GM13977 (cell line): ENCODE data around the gene TDRKH.

Experiments used
- DNase-seq: peaks from one replicate; pipeline ENCODE4 v3.0.0; 2012; ENCODE audit warnings: low spot score
- in situ Hi-C: fragments of 300-500 bp; cut with MboI; formaldehyde crosslinking; loops from one replicate; pipeline ENCODE4 v1.12.0; 2022; ENCODE audit warnings: low sequenced_read_pairs, low pct_unique_long_range_greater_than_20kb, mixed read lengths, inconsistent platforms; ENCODE audit not compliant: unreplicated experiment
- TF ChIP-seq, protein P1 (sequence below): IDR thresholded peaks from 2 replicates; pipeline ENCODE4 v1.5.1; 2012; ENCODE audit warnings: mild to moderate bottlenecking, control low read depth; ENCODE audit not compliant: insufficient read depth; ENCODE audit errors: extremely low read depth, missing control alignments

TDRKH gene

DNA sequence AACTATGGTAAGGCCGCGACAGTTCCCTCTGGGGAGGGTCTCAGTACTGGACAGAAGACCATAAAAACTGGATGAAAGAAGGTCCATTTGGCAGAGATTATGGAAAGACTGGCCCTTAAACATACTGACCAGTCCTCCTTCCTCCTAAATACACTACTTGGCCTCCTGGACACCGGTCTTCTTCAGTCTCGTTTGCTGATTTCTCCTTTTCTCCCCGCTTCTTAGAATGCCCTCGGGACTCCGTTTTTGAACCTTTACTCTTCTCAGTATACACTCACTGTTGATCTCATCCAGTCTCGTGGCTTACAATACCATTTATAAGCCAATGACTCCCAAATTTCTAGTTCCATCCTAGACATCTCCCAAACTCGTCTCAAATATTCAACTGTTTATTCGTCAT is 26.3 kb downstream of the TDRKH start:
- TF ChIP-seq, protein P1, sequence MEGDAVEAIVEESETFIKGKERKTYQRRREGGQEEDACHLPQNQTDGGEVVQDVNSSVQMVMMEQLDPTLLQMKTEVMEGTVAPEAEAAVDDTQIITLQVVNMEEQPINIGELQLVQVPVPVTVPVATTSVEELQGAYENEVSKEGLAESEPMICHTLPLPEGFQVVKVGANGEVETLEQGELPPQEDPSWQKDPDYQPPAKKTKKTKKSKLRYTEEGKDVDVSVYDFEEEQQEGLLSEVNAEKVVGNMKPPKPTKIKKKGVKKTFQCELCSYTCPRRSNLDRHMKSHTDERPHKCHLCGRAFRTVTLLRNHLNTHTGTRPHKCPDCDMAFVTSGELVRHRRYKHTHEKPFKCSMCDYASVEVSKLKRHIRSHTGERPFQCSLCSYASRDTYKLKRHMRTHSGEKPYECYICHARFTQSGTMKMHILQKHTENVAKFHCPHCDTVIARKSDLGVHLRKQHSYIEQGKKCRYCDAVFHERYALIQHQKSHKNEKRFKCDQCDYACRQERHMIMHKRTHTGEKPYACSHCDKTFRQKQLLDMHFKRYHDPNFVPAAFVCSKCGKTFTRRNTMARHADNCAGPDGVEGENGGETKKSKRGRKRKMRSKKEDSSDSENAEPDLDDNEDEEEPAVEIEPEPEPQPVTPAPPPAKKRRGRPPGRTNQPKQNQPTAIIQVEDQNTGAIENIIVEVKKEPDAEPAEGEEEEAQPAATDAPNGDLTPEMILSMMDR = no peak
- DNase-seq = no peak
- in situ Hi-C loops = no loop called here

DNA sequence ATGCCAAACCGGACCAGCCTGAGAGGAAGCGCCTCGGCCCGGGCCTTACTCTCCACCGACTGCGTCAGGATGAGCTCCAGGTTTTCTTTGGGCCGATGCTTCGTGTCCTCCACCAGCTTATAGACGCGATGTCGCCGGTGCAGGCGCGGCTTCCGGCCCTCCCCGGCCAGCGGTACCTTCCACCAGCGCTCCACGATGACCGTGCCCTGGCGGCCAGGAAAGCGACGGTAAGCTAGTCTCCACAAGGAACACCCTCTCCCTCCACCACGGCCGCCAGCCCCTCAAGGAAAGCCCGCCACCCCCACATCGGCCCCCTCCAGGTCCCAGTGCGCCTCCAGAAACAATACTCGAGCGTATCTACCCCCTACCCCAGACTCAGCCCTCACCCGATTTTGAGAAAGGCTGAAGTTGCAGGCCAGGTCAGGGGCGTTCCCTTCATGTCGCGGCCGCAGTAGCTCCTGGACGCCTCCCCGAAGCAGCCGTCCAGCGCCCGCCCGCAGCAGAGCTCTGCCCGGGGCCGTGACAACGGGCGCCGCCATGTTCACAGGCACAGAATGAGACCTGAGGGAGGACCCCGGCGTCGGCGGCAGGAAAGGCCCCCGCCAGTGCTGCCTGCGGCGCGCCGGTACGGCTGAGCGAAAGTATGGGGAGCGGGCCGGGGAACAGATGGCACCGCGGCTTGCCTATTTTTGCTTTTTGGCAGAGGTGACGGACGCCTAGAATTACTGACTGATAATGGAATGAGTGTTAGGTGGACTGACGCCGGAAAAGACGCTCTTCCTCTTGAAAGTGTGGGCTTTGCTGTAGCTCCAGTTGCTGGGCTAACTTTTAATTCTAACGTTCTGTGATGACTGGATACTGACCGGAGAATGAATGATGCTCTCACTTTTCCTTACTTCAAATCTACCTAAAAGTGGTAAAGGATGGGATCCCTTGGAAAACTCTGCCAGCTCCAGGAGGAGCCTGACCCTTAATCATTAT is 27.1 kb downstream of the TDRKH start, which contains the start of gene MRPL9:
Gene MRPL9, minus strand, starts transcription at position 556 of the 981 bp plus-strand sequence. Its CDS starts 17 bp downstream, at position 539.
- in situ Hi-C loops = no loop called here
- TF ChIP-seq, protein P1 = no peak
- peak; percentile 94 for DNase-seq

DNA sequence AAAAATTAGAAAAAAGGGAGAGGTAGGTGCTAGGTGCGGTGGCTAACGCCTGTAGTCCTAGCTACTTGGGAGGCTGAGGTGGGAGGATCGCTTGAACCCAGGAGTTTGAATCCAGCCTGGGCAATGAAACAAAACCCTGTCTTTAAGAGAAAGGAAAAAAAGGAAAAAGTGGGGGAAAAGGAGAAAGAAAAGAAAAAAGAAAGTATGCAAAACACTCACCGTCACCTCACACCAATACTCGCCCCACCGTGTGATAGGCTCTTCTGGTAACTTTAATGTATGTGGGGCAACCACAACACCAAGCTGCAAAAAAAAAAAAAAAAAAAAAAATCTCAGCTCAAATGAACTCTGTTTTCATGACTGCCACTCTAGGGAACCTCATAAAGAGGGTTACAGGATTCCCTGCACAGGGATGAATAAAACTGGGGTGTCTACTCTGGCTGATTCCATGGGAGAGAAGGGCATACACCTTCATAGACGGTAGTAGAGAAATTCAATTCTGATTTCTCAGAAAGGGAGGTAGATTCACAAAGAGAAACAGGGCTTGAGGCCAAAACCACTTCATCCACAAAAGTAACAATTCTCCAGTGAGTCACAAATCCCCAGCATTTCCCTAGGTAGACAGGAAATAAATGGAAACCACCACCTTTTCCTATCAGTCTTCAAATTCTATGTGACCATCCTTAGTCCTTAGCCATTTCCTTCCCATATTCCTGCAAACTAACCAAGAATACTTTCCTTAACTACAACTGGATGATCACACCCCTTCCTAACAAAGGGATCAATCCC is 29.5 kb downstream of the TDRKH start:
- in situ Hi-C loops = no loop called here
- no peak for DNase-seq
- TF ChIP-seq, protein P1 = no peak

DNA sequence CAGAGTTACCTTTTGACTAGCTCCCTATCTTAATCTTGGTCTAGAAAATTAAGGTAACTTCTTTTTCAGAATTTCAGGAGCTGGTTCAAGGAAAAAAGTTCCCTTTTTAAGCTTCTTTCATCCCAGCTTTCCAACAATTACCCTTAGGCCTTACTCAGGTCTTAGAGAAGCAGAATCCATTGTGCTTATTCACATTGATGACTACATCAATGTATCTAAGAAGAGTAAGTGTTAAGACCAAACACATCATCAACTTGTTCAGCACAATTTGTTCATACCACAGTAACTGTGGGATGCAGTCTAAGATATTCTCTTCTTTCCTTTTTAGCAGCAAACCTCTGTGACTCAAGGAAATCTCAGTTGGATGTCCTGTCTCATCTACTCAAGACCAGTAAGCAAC is 31.1 kb downstream of the TDRKH start:
- in situ Hi-C loops = no loop called here
- DNase-seq = no peak
- TF ChIP-seq, protein P1 = no peak

DNA sequence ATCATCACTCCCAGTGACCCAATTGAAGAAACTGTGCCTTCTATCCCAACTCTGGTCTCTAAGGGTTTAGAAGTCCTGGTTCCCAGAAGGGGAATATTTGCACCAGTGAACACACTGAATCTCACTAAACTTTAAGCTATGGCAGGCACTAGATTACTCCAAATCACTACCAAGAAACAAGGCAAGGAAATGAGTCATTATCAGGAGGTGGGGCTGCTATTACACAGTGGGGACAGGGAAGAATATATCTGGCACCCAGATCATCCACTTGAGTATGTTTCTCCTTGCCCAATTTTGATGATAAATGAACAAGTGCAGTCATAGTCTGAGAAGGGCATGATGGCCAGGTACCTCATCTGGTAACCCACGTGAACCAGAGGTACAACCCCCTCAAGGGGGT is 34.0 kb downstream of the TDRKH start:
- DNase-seq = no peak
- TF ChIP-seq, protein P1 = no peak
- in situ Hi-C loops = no loop called here

DNA sequence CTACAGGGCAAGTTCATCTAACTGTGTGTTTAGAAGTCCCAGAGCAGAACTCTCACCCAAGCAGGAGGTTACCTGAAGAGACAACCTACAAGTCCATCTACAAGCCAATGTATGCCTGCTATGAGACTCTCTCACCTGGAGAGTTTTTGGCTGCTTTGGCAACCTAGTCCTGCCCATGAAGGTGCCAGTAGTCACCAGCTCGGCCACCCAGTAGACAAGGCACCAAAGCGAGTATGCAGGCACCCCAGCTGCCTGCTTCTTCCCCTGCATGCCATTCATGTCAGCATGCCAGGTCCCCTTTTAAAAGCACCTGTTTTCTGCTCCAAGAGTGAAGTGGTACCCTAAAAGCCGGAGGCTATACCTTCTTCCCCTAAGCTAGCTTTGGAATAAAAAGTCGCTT is 48.8 kb downstream of the TDRKH start:
- DNase-seq = no peak
- TF ChIP-seq, protein P1 = no peak
- in situ Hi-C loops = no loop called here
